Gastroesophageal sphincter (tissue), 3 donors: ENCODE results near the gene TFPT.

ENCODE experiments used
- EP300 ChIP-seq: sonication (generic); formaldehyde crosslinking; IDR thresholded peaks from one replicate; pipeline ENCODE4 v1.6.1; 2017; ENCODE audit warnings: antibody characterized with exemption, mild to moderate bottlenecking
- TF ChIP-seq, protein P1 (sequence below), 4 experiments: fragments of 200-600 bp in 2 of 4; fragments of 450-650 bp in 2 of 4; sonication (generic) in 1 of 4; IDR thresholded peaks; one replicate each; pipeline ENCODE4 v1.5.1; 2017 to 2019; ENCODE audit warnings: antibody characterized with exemption in 4 of 4, mild to moderate bottlenecking in 2 of 4, moderate library complexity in 2 of 4

DNA sequence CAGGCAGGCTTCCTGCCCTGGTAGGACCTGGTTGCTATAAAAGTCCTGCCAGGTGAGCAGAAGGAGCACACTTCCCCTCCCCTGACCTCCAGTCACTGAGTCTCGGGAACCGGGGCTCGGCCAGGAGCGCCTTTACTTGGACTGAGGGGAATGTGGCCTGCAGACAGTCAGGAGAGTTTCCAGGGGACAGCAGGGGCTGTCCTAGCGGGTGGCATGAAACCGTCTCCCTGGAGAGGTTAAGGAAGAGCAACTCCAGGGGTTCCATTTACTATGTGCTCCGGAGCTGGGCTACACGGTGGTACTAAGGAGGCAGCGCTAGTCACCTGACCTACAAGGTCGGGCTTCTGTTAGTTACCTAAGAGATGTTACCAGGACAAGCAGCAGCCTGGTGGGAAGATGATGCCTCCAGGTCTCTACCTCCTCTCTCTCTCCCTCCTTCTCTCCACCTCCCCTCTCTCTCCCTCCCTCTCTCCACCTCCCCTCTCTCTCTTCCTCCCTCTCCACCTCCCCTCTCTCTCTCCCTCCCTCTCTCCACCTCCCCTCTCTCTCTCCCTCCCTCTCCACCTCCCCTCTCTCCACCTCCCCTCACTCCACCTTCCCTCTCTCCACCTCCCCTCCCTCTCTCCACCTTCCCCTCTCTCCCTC, 18.0 kb upstream of the TFPT start:
- TF ChIP-seq, protein P1, sequence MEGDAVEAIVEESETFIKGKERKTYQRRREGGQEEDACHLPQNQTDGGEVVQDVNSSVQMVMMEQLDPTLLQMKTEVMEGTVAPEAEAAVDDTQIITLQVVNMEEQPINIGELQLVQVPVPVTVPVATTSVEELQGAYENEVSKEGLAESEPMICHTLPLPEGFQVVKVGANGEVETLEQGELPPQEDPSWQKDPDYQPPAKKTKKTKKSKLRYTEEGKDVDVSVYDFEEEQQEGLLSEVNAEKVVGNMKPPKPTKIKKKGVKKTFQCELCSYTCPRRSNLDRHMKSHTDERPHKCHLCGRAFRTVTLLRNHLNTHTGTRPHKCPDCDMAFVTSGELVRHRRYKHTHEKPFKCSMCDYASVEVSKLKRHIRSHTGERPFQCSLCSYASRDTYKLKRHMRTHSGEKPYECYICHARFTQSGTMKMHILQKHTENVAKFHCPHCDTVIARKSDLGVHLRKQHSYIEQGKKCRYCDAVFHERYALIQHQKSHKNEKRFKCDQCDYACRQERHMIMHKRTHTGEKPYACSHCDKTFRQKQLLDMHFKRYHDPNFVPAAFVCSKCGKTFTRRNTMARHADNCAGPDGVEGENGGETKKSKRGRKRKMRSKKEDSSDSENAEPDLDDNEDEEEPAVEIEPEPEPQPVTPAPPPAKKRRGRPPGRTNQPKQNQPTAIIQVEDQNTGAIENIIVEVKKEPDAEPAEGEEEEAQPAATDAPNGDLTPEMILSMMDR (IDR thresholded peaks at IDR 0.05): no peak
- no peak for TF ChIP-seq EP300
